Thyroid gland (tissue), 4 donors: ENCODE results near the gene MECR.

Experiments used
- POLR2A ChIP-seq, 2 donors: fragments of 450-650 bp; IDR thresholded peaks; one replicate each; pipeline ENCODE4 v1.6.1; 2017; ENCODE audit warnings: antibody characterized with exemption in 2 of 2, mild to moderate bottlenecking in 2 of 2, moderate library complexity in 1 of 2
- TF ChIP-seq, protein P1 (sequence below), 6 experiments: fragments of 200-600 bp in 3 of 6; fragments of 450-650 bp in 3 of 6; sonication (generic) in 3 of 6; IDR thresholded peaks; one replicate each; pipeline ENCODE4 v1.5.1; 2016 to 2019; ENCODE audit warnings: antibody characterized with exemption in 6 of 6, mild to moderate bottlenecking in 2 of 6, inconsistent platforms in 1 of 6, moderate library complexity in 1 of 6

DNA sequence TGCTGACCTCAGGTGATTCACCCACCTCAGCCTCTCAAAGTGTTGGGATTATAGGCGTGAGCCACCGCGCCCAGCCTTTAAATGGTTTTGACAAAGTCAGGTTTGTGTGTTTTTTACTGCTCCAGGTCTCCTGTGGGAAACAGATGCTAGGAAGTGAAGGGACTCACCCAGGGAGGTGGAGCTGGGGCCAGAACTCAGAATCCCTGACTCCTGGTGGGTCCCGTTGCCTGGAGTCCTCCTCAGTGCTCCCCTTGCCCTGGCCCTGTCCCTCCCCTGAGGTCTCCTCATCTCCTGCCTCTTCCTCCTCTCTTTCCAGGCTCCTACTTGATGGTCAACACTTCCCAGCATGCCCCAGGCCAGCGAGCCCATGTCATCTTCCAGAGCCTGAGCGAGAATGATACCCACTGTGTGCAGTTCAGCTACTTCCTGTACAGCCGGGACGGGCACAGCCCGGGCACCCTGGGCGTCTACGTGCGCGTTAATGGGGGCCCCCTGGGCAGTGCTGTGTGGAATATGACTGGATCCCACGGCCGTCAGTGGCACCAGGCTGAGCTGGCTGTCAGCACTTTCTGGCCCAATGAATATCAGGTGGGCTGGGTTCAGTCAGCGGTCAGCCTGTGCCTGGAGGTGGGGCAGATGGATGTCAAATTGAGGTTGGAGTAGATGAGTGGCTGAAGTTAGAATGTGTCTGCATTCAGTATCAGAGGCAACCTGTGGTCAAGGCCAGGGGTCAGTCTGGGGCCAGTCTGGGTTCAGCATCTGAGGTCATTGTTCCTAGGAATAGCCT lies 27.6 kb upstream of the MECR start:
- TF ChIP-seq, protein P1, sequence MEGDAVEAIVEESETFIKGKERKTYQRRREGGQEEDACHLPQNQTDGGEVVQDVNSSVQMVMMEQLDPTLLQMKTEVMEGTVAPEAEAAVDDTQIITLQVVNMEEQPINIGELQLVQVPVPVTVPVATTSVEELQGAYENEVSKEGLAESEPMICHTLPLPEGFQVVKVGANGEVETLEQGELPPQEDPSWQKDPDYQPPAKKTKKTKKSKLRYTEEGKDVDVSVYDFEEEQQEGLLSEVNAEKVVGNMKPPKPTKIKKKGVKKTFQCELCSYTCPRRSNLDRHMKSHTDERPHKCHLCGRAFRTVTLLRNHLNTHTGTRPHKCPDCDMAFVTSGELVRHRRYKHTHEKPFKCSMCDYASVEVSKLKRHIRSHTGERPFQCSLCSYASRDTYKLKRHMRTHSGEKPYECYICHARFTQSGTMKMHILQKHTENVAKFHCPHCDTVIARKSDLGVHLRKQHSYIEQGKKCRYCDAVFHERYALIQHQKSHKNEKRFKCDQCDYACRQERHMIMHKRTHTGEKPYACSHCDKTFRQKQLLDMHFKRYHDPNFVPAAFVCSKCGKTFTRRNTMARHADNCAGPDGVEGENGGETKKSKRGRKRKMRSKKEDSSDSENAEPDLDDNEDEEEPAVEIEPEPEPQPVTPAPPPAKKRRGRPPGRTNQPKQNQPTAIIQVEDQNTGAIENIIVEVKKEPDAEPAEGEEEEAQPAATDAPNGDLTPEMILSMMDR (IDR thresholded peaks at IDR 0.05) = no peak
- no peak for TF ChIP-seq POLR2A (IDR thresholded peaks at IDR 0.05)
